GM19035 (cell line): ENCODE measurements around the gene DERA.
"Not testable (repeated sequence)": the region's sequence is repeated elsewhere in the genome, so short reads cannot be mapped to it uniquely, and the experiment has no call there.

Source experiments
- ATAC-seq: cut with Tn5 transposase; IDR thresholded peaks from one replicate; pipeline ENCODE4 v1.9.1; 2021; ENCODE audit not compliant: unreplicated experiment

The DERA gene

DNA sequence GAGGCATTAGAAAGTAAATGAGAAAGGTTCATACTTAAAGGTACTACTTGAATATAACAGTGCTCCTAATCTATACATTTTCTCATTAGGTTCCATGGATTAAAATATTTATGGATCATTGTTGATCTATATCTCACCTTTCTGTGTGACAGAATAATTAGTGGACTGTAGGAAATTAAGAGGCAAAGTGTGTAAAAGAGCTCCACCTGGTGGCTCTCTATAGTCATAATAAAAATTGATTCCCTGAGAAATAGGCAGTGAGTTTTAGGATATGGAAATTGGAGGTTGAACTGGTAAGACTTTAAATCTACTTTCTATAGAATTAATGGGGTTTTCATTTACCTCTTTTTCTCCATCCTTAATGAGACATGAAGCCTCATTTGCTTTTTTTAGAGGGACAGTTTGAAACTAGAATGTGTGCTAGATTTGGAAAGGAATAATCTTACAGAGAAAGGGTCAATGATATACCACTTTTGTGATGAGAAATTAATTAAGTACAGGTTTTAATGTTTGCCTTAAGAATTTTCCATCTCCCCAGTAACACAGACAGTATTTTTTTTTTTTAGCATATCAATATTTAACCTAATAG is 11.8 kb upstream of the DERA start:
- no peak for ATAC-seq

DNA sequence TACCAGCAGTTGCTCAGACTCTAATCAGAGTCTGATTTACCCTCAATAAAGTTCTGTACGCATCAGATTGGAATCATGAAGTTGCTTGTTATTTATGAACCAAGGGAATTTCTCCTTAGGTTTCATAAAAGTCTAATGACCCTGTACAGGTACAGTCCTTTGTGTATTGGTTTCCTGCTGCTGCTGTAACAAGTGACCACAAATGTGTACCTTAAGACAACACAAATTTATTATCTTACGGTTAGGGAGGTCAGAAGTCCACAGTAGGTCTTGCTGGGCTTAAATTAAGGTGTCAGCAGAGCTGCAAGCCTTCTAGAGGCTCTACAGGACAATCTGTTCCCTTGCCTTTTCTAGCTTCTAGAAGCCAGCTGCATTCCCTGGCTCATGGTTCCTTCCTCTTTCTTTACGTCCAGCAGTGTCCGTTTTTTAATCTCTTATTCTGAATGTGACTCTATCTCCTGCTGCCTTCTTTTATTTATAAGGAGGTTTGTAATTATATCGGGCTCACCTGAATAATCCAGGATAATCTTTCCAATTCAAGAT is 6.7 kb upstream of the DERA start:
- no peak for ATAC-seq

DNA sequence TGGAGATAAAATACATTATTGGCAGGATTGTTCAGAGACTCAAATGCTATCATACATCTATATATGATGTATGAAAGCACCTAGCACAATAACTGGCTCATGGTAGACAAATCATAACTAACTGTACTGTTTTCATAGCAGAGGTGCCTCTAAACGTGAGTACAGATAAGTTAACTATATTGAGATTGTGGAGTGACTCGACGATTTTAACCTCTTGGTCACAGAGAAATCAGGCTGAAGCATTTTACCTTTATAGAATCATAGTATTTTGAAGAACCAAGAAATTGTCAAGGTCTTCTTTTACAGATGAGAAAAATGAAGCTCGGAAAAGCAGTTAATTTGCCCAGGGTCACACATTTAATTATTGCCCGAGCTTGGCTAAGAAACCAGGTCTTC is 666 bp upstream of the DERA start:
- ATAC-seq, result no peak

DNA sequence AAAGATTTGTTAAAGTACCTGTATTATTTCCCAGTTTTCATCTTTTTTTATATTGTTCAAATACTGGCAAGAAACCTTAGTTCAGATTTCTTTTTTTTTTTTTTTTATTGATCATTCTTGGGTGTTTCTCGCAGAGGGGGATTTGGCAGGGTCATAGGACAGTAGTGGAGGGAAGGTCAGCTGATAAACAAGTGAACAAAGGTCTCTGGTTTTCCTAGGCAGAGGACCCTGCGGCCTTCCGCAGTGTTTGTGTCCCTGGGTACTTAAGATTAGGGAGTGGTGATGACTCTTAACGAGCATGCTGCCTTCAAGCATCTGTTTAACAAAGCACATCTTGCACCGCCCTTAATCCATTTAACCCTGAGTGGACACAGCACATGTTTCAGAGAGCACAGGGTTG is 799 bp downstream of the DERA start:
- not testable (repeated sequence) for ATAC-seq

DNA sequence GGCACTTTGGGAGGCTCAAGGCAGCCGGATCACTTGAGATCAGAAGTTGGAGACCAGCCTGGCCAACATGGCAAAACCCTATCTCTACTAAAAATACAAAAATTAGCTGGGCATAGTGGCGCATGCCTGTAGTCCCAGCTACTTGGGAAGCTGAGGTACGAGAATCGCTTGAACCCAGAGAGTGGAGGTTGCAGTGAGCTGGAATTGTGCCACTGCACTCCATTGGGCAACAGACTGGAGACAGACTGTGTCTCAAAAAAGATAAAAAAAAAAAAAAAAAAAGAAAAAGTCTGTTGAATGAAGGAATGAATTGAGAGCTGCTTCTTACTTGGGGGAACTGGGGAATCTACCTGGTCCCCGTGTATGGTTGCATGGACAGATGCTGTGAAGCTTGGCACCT is 3.0 kb downstream of the DERA start:
- ATAC-seq, result not testable (repeated sequence)

DNA sequence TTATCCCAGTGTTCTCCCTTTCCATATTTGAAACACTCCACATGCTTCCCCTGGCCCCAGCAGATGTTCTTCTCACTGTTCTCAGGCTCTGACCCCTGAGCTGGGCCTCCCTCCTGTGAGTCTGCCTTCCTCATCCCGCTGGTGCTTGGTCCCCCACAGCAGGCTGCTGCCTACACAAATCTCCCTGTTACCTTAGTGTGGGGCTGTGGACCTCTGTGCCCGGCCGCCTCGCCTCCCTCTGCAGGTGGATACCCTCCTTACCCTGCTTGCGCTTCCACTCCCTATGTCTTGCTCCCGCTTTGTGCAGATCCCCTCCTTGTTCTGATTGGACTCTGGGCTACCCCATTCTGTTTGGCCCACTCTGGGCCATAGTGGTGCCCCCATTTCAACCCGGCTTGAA is 6.9 kb downstream of the DERA start:
- no peak for ATAC-seq

DNA sequence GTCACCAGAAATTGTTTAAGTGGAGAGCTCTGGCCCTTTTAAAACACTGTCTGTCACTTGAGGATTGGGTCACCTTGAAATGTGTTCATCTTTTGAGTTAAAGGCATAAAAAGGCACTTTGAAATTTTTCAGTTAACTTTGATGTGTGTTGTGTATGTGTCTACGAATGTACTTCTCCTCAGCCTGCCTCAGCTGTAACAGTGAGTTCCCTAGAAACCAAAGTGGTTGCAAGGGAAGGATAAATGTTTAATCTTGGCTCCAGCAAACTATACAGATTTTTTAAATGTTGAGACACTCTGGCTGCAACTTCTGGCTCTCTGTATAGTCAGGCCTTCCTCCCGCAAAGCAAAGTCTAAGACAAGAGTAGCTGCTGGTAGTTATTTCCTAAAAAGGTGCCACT is 8.3 kb downstream of the DERA start:
- no peak for ATAC-seq

DNA sequence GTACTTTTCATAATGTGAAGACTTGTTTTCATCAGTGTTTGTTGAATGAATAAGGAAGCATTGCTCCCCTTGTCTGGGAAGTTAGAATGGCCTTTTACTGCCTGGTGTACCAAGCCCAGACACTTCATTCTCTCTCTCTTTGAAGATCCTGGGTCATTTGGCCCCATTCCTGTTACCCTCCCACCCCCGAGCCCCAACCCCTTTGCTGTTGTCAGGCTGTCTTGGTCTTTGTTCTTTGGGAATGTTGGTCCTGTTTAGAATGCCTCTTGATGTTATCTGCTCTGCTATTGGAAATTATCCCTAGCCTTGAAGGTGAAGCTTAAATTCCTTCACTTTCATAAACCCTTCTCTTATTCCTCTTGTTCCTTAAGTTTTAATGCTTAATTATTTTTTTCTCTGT is 13.8 kb downstream of the DERA start:
- no peak for ATAC-seq

DNA sequence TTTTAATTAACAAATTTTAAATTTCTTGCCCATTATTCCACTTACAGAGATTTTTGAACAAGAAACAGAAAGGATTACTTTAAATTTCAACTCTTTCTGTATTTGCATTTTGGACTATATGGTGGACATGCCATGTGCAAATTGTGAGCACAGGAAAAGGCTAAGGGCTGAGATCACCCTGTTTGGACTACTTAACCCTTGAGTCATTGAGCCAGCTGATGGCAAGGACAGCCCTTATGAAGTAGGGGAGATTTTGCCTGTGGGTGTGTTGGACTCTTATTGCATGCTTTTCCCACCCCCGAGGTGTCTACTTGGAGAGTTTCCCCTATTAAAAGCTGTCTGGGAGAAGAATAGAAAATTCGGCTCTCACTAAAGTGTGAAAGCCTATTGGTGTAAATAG is 17.2 kb downstream of the DERA start:
- no peak for ATAC-seq

DNA sequence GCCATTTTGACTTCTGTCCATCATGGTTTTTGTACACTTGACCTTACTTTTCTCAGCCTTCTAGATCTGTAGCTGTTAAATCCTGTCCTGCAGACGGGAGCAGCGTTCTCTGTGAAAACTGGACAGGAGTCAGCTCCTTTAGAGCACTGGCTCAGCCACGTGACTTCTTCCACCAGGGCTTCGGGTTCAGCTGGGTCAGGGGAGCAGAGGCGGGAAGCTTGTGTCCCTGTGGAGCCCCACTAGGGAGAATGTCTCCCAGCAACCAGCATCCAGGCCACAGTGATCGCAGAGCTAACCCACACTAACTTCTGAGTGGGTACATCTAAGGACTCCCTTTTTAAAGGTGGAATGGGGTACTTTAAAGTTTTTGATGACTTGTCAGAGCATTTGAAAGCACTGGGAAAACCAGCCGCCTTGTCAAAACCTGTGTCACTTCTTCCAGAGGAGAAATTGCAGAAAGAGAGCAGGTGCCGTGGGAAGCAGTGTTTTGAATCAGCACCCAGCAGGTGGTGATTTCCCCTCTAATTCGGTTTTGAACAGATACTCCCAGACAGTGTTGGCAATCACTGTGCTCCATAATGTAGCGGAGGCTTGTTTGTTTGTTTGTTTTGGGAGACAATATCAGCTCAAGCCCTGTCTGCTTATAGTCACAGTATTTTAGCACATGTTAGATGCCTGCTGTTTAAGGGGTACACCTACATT is 17.9 kb downstream of the DERA start:
- no peak for ATAC-seq

DNA sequence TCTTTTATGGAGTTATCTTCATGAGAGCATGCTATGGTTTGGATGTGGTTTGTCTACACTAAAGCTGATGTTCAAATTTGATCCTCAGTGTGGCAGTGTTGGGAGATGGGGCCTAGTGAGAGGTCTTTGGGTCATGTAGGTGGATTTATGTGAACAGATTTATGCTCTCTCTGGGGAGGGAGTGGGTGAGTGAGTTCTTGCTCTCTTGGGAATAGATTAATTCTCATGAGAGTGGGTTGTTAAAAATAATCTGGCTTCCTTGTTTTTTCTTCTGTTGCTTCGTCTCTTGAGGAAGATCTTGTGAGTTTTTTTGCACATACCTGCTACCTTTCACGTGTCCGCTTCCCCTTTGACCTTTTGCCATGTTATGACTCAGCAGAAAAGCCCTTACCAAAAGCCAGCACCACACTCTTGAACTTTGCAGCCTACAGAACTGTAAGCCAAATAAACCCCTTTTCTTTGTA is 20.5 kb downstream of the DERA start:
- no peak for ATAC-seq

DNA sequence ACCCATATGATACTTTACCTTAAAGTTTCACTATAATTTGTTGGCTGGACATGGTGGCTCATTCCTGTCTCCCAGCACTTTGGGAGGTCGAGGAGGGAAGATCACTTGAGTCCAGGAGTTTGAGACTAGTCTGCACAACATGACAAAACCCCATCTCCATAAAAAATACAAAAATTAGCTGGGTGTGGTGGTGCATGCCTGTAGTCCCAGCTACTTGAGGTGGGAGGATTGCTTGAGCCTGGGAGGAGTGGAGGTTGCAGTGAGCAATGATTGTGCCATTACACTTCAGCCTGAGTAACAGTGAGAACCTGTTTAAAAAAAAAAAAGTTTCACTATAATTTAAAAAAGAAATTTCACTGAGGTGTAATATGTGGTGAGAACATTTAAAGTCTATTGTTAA is 21.2 kb downstream of the DERA start:
- no peak for ATAC-seq

DNA sequence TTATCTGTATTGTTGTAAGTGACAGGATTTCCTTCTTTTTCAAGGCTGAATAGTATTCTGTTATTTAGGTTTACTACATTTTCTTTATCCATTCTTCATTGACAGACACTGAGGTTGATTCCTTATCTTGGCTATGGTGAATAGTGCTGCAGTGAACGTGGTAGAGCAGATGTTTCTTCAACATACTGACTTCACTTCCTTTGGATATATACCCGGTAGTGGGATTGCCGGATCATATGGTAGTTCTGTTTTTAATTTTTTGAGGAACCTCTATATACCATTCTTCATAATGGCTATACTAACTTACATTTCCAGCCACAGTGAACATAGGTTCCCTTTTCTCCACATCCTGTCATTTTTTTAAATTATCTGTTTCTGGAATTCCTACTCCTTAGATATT is 21.8 kb downstream of the DERA start:
- no peak for ATAC-seq

DNA sequence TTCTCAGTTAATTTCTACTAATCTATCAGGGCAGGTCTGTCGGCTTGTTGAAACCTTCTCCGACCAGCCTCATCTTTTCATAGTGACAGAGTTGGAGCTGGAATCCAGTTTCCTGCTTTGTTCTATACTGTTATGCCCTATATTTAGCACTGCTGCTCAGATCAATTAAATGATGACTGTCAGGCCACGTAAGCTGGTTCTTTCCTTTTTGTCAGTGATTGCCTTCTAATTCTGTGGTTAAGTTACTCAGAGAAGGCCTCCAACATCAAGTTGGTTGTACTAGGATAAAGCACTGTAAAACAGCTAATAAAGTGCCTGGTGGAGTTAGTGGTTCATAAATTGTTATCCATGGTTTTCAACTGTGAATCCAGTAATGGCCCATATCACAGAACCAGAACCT is 22.6 kb downstream of the DERA start:
- ATAC-seq, result no peak

DNA sequence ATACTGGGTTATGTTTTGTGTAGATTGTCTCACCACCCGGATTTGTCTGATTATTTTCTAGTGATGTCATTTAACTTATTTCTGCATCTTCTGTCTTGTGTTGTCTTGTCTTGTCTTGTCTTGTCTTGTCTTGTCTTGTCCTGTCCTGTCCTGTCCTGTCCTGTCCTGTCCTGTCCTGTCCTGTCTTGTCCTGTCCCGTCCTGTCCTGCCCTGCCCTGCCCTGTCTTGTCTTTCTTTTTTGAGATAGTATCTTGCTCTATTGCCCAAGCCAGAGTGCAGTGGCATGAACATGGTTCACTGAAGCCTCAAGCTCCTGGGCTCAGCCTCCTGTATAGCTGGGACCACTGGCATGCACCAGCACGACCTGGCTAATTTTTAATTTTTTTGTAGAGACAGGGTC is 25.6 kb downstream of the DERA start:
- ATAC-seq, result no peak

DNA sequence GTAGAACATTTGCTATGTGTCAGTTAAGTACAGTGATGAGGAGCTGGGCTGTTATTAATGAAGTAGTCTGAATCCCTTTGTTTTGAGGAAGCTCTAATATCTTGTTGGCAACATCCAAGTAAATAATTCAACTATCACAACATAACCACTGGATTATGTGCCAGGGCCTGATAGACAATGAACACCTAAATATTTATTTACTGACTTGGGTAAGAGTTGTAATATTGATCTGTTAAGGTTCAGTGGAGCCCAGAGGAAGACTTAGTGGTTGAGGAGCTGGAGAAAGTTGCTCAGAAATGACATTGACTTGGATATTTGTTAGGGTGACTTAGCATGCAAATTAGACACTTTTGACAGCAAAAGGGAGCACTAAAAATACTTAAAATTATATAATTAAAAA is 26.8 kb downstream of the DERA start:
- no peak for ATAC-seq

DNA sequence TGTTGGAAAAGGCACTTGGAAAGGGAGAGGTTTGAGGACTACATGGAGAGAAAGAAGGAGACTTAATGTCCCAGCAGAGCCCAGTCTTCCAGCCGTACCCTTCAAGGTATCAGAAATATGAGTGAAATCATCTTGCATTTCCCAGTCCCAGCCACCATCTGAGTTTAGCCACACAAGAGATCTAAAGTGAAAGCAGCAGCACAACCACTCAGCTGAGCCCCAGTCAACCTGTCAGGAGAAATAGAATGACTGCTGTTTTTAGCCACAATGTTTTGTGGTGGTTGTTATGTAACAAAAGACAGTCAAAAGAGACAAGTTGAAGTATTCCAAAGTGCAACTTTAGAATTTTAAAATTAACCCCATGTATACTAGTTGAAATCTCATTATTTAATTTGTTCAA is 28.0 kb downstream of the DERA start:
- no peak for ATAC-seq

DNA sequence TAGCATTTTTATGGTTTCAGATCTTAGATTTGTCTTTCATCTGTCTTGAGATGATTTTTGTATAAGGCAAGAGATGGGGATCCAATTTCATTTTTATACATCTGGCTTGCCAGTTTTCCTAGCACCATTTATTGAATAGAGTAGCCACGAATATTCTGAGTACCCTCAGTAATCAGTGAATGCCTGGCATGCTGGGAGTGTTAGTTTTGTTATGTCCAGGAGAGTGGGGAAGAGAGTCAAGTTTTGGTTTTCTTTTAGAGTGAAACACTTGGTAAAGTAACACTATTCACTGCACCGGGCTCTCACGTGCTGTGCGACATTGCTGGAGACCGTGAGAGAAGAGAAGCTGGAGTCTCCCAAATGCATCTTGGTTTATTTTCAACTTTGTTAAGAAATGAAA is 31.3 kb downstream of the DERA start:
- ATAC-seq, result no peak

DNA sequence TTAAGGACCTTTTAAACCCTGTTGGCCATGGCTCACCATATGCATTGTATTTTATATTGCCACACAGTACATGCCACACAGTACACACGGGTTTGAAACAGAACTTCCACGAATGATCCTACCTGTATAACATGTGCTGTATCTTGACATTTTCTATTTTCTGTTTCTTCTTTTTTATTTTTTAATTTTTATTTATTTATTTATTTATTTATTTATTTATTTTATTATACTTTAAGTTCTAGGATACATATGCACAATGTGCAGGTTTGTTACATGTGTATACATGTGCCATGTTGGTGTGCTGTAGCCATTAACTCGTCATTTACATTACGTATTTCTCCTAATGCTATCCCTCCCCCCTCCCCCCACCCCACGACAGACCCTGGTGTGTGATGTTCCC is 32.4 kb downstream of the DERA start:
- not testable (repeated sequence) for ATAC-seq

DNA sequence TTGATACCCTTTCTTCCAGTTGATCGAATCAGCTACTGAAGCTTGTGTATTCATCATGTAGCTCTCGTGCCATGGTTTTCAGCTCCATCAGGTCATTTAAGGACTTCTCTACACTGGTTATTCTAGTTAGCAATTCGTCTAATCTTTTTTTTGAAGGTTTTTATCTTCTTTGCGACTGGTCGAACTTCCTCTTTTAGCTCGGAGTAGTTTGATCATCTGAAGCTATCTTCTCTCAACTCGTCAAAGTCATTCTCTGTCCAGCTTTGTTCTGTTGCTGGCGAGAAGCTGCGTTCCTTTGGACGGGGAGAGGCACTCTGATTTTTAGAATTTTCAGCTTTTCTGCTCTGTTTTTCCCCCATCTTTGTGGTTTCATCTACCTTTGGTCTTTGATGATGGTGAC is 37.3 kb downstream of the DERA start:
- ATAC-seq, result not testable (repeated sequence)

DNA sequence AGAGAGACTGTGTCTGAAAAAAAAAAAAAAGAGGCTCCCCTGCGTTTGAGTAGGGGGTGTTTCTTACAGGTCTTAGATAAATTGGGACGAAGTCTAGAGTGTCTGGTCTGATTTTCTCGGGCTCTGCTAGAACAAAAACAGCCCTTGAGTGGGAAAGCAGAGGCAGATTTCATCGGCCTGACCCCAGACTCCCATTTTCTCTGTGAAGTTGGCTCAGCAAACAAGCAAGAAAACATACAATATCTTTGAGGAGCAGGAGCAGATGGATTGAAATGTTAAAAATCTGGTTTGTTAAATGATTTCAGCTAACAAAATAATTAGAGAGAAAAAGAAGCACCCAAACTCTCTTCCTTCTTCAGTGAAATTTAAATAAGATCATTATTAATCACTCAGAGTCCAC is 44.1 kb downstream of the DERA start:
- ATAC-seq, result no peak

DNA sequence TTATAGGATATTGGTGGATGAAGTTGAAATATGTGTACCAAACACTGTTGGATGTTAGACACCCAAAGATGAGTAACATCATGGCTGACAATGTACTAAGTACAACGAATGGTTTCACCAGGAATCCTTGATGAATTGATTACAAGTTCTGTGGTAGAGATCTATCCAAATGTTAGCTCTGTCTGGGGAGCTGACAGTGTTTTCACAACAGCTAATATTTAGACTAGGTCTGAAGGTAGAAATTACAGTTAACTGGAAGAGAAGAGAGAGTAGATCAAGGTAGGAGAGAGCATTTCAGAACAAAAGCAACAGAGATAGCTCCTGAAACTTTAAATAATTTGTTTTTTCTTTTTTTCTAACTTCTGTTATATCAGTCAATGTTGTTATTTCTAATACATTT is 44.9 kb downstream of the DERA start:
- no peak for ATAC-seq
